ENCODE measurements around the gene SND1. TPM values are rescaled to one million over a fixed set of nuclear protein-coding genes. Genes with fewer than 3 reads are reported as not detected.

Gene SND1
- total and polyA plus RNA-seq, 2 of the 4 experiments (the other 2 are of a cell fraction): 154 to 294 TPM

- H2BK5ac ChIP-seq (ENCODE audit: low read depth, low read length, poor library complexity, severe bottlenecking): no peak overlapping the region
- H3K4me2 ChIP-seq (ENCODE audit: low read depth, low read length): no peak overlapping the region
- no peak for TF ChIP-seq RCOR1 (IDR thresholded peaks at IDR 0.05; ENCODE audit: insufficient replicate concordance, low read length)
- TF ChIP-seq FOS (IDR thresholded peaks at IDR 0.05; ENCODE audit: low read depth, low read length): 0 out of 2 replicates have a peak, but pooled peaks have one; percentile 13
- TF ChIP-seq SMC3 (IDR thresholded peaks at IDR 0.05; ENCODE audit: low read depth, low read length): no peak
- TF ChIP-seq BHLHE40 (IDR thresholded peaks at IDR 0.05; ENCODE audit: low read depth, low read length): peak; percentile 57; the same call in 1 of the 2 replicates
- no peak for TF ChIP-seq MAFK (IDR thresholded peaks at IDR 0.05; ENCODE audit: low read depth, low read length)
- no peak overlapping the region for H2AK9ac ChIP-seq (replicated peaks; ENCODE audit: low read depth, low read length, poor library complexity)
- CTCF ChIA-PET: interaction anchor here (0.7 kb wide), 1 partner anchor 446 kb away, joined by 4 read pairs; no protein-coding TSS in a partner anchor
- POLR2A ChIA-PET (ENCODE audit: unreplicated experiment): no interaction called here
- no peak overlapping the region for H3K23ac ChIP-seq (ENCODE audit: low read depth, low read length)
- peaks cover 2% of the 10 kb centered on the region; the same call in 1 of the 2 replicates for H3K9me1 ChIP-seq (ENCODE audit: insufficient read depth, low read length)
- H4K5ac ChIP-seq (ENCODE audit: low read depth, low read length): no peak overlapping the region
- peak overlapping the region in 1 of 2 experiments; percentile 14; a peak in 1 of 4 replicates for H4K8ac ChIP-seq (ENCODE audit: low read depth in 2 of 2, low read length in 2 of 2)
- in situ Hi-C loops (cut with MboI; ENCODE audit: low sequenced_read_pairs) (no loop called here), intact Hi-C loops (cut with micrococcal nuclease) (loop anchor here (2.0 kb wide), 1 partner anchor 44 kb away; the partner anchor contains the start of gene ARF5), dilution Hi-C loops (cut with HindIII; ENCODE audit: low sequenced_read_pairs, unreplicated experiment) (no loop called here)
- H3K27me3 ChIP-seq (ENCODE audit: control insufficient read depth, insufficient read depth, low read length): peaks cover 2% of the 10 kb centered on the region; the same call in 1 of the 2 replicates
- H3K9me3 ChIP-seq (ENCODE audit: control insufficient read depth, insufficient read depth, low read length): no peaks in the 10 kb centered on the region
- H4K20me1 ChIP-seq (ENCODE audit: insufficient read depth, low read length): no peaks in the 10 kb centered on the region
- WGBS, 2 experiments (ENCODE audit: extremely low coverage in 2 of 2, insufficient read length in 1 of 2): 63% methylated on average over 1 of the region's 7 CpGs; no CpG with 5 or more reads in 1 of the 2 experiments
- no peaks in the 10 kb centered on the region for H3K79me1 ChIP-seq (ENCODE audit: low read depth in 1 of 2, low read length in 2 of 2)
- peak; percentile 93 for DNase-seq
- no peak overlapping the region for H3K9ac ChIP-seq (ENCODE audit: low read depth, low read length)
- H2AK5ac ChIP-seq (ENCODE audit: low read depth, low read length): no peak overlapping the region
- H3K4me1 ChIP-seq (ENCODE audit: control insufficient read depth, insufficient read depth, low read length): peaks cover 8% of the 10 kb centered on the region
- no peaks in the 10 kb centered on the region for H3K36me3 ChIP-seq (ENCODE audit: control insufficient read depth, insufficient read depth, low read length)
- H2AFZ ChIP-seq (replicated peaks; ENCODE audit: low read length, poor library complexity): no peak overlapping the region
- H3K4ac ChIP-seq (ENCODE audit: low read depth, low read length): peak overlapping the region; percentile 67
- peak overlapping the region; percentile 79 for H2BK20ac ChIP-seq (ENCODE audit: low read depth, low read length)
- no peak overlapping the region for H3K4me3 ChIP-seq (ENCODE audit: insufficient read depth, low read depth, low read length)
- H3K14ac ChIP-seq (replicated peaks; ENCODE audit: low read depth, low read length): no peak overlapping the region
- BruUV-seq (replicated peaks): no TSS peak
- H3K27ac ChIP-seq (ENCODE audit: insufficient read depth, low read length): peak overlapping the region; percentile 15; the same call in 1 of the 2 replicates
- H2BK15ac ChIP-seq (ENCODE audit: low read depth, low read length): peak overlapping the region; percentile 23; the same call in 1 of the 3 replicates
- H3K56ac ChIP-seq (ENCODE audit: extremely low read depth, insufficient read depth, low read length): no peak overlapping the region
- peak overlapping the region; percentile 62 for H4K91ac ChIP-seq (ENCODE audit: insufficient read depth, low read depth, low read length)
- peak overlapping the region; percentile 89 for H2BK120ac ChIP-seq (ENCODE audit: low read depth, low read length)
- H3K18ac ChIP-seq (ENCODE audit: low read depth, low read length): peak overlapping the region; percentile 71; the same call in 1 of the 2 replicates
- ATAC-seq (ENCODE audit: low read depth): peak; percentile 94
Observed at GRCh38 chr7:127632276-127632910, 19.6 kb upstream of the SND1 start.
